ENCODE measurements around the gene ALDH3B2. TPM values are rescaled to one million over a fixed set of nuclear protein-coding genes. Genes with fewer than 3 reads are reported as not detected.

The ALDH3B2 gene
- polyA plus RNA-seq, 3 donors, result not detected

DNA sequence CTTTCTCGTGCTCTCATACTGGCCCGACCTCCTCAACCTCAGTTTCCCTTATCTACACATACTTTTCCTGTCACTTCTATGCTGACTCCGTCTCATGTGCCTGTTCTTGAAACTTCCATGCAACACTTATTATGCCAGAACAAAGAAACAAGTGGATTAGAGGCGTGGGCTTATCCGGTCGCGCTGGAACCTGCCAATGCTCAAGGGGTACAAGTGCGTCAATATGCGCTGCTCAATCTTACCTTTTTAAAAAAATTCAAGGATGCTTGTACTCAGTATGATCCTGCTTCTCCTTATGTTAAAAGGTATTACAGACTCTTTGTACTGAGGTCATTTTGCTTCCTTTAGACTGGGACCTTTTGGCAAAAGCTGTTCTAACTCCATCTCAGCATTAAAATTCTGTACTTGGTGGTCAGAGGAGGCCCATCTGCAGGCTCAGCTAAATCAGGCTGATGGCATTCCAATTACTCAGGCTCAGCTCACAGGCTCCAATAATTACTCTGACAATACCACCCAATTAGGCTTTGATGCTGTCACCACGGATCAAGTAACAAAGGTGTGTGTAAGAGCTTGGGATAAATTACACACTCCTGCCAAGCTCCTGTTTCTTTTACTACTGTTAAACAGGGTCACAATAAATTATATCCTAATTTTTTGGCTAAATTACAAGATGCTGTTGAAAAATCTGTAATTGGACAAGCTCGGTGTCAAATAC lies 26.3 kb upstream of the ALDH3B2 start:
- WGBS (ENCODE audit: insufficient coverage), result 96% methylated on average over 7 of the region's 11 CpGs
- peaks cover 8 to 14% of the 10 kb centered on the region in 2 donors for H3K9me3 ChIP-seq (replicated peaks in 1 of 2; ENCODE audit: control insufficient read depth in 1 of 2, insufficient read depth in 1 of 2, low read length in 2 of 2)
- no peak overlapping the region for H3K4me2 ChIP-seq (replicated peaks; ENCODE audit: extremely low read depth, low read length, poor library complexity, severe bottlenecking)
- no peak overlapping the region for H3K9ac ChIP-seq (ENCODE audit: insufficient read depth, low read length, poor library complexity, severe bottlenecking)
- intact Hi-C loops (cut with micrococcal nuclease), result no loop called here
- Mint-ChIP-seq H3K27ac (no peak overlapping the region), H3K36me3 (no peaks in the 10 kb centered on the region), H3K4me3 (no peak overlapping the region), H3K27me3 (ENCODE audit: low read depth in 3 of 3) (peaks cover 1 to 5% (median 3%) of the 10 kb centered on the region in 3 donors), H3K4me1 (no peaks in the 10 kb centered on the region), H3K9me3 (peaks cover 12 to 25% (median 15%) of the 10 kb centered on the region in 7 donors)
- no peak overlapping the region for H3K27ac ChIP-seq (ENCODE audit: low read depth in 1 of 2, low read length in 2 of 2)
- H3K79me2 ChIP-seq (ENCODE audit: insufficient read depth, low read length), result no peaks in the 10 kb centered on the region
- TF ChIP-seq, protein P1, sequence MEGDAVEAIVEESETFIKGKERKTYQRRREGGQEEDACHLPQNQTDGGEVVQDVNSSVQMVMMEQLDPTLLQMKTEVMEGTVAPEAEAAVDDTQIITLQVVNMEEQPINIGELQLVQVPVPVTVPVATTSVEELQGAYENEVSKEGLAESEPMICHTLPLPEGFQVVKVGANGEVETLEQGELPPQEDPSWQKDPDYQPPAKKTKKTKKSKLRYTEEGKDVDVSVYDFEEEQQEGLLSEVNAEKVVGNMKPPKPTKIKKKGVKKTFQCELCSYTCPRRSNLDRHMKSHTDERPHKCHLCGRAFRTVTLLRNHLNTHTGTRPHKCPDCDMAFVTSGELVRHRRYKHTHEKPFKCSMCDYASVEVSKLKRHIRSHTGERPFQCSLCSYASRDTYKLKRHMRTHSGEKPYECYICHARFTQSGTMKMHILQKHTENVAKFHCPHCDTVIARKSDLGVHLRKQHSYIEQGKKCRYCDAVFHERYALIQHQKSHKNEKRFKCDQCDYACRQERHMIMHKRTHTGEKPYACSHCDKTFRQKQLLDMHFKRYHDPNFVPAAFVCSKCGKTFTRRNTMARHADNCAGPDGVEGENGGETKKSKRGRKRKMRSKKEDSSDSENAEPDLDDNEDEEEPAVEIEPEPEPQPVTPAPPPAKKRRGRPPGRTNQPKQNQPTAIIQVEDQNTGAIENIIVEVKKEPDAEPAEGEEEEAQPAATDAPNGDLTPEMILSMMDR (IDR thresholded peaks at IDR 0.05), result no peak
- no peaks in the 10 kb centered on the region for H3K36me3 ChIP-seq (replicated peaks in 1 of 2; ENCODE audit: control insufficient read depth in 1 of 2, insufficient read depth in 2 of 2, low read length in 2 of 2)
- H3K27me3 ChIP-seq (ENCODE audit: control insufficient read depth in 2 of 2, insufficient read depth in 2 of 2, low read length in 2 of 2), result no peaks in the 10 kb centered on the region
- no peak overlapping the region for H2AFZ ChIP-seq (ENCODE audit: insufficient read depth, low read depth, low read length, poor library complexity, severe bottlenecking)
- H3K4me1 ChIP-seq (ENCODE audit: control insufficient read depth in 1 of 2, insufficient read depth in 2 of 2, low read length in 2 of 2), result no peaks in the 10 kb centered on the region
- no peaks in the 10 kb centered on the region for H4K20me1 ChIP-seq (ENCODE audit: insufficient read depth, low read length)
- DNase-seq, result no peak
- no peak overlapping the region for H3K4me3 ChIP-seq (replicated peaks in 1 of 3; ENCODE audit: low read depth in 2 of 3, low read length in 3 of 3)

DNA sequence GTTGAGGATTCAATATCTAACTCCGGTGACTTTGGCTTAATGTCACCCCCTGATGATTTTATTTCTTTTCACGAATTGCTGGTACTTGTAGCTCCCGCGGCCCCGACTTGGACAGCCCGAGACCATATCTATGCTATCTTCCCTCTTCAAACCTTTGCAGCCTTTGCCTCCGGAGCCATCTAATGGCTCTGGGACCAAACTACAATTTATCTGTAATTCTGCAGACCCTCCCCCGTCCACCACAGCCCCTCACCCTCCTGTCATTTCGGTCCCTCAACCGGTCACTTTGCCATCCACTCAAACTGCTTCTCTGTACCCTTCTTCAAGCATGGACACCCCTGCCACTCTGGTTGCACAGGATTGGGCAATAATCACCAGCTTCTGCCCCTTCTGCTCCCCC lies 25.7 kb upstream of the ALDH3B2 start:
- Mint-ChIP-seq H3K9me3 (peaks cover 12 to 25% (median 15%) of the 10 kb centered on the region in 7 donors), H3K36me3 (no peaks in the 10 kb centered on the region), H3K4me3 (no peak overlapping the region), H3K4me1 (no peaks in the 10 kb centered on the region), H3K27ac (no peak overlapping the region), H3K27me3 (ENCODE audit: low read depth in 3 of 3) (peaks cover 1 to 5% (median 3%) of the 10 kb centered on the region in 3 donors)
- peaks cover 8 to 14% of the 10 kb centered on the region in 2 donors for H3K9me3 ChIP-seq (replicated peaks in 1 of 2; ENCODE audit: control insufficient read depth in 1 of 2, insufficient read depth in 1 of 2, low read length in 2 of 2)
- no peak for DNase-seq
- no peak overlapping the region for H3K4me2 ChIP-seq (replicated peaks; ENCODE audit: extremely low read depth, low read length, poor library complexity, severe bottlenecking)
- no peak overlapping the region for H3K4me3 ChIP-seq (replicated peaks in 1 of 3; ENCODE audit: low read depth in 2 of 3, low read length in 3 of 3)
- H4K20me1 ChIP-seq (ENCODE audit: insufficient read depth, low read length), result no peaks in the 10 kb centered on the region
- H3K4me1 ChIP-seq (ENCODE audit: control insufficient read depth in 1 of 2, insufficient read depth in 2 of 2, low read length in 2 of 2), result no peaks in the 10 kb centered on the region
- no peak overlapping the region for H3K9ac ChIP-seq (ENCODE audit: insufficient read depth, low read length, poor library complexity, severe bottlenecking)
- intact Hi-C loops (cut with micrococcal nuclease), result no loop called here
- 81% methylated on average over 10 of the region's 10 CpGs for WGBS (ENCODE audit: insufficient coverage)
- no peaks in the 10 kb centered on the region for H3K27me3 ChIP-seq (ENCODE audit: control insufficient read depth in 2 of 2, insufficient read depth in 2 of 2, low read length in 2 of 2)
- TF ChIP-seq, protein P1 (IDR thresholded peaks at IDR 0.05), result no peak
- no peaks in the 10 kb centered on the region for H3K36me3 ChIP-seq (replicated peaks in 1 of 2; ENCODE audit: control insufficient read depth in 1 of 2, insufficient read depth in 2 of 2, low read length in 2 of 2)
- no peak overlapping the region for H3K27ac ChIP-seq (ENCODE audit: low read depth in 1 of 2, low read length in 2 of 2)
- no peak overlapping the region for H2AFZ ChIP-seq (ENCODE audit: insufficient read depth, low read depth, low read length, poor library complexity, severe bottlenecking)
- H3K79me2 ChIP-seq (ENCODE audit: insufficient read depth, low read length), result no peaks in the 10 kb centered on the region
